ENCODE data around the gene RPS21.

Gene RPS21

GRCh38 chr20:62377064-62377461 is 9.8 kb upstream of the RPS21 start:
- in situ Hi-C loops (cut with MboI; ENCODE audit: low sequenced_read_pairs): no loop called here

- in situ Hi-C loops (cut with MboI; ENCODE audit: low sequenced_read_pairs): no loop called here
These were observed 9.2 kb upstream of the RPS21 start for GRCh38 chr20:62377615-62378178.

- in situ Hi-C loops (cut with MboI; ENCODE audit: low sequenced_read_pairs): no loop called here
These were observed 8.7 kb upstream of the RPS21 start for GRCh38 chr20:62378215-62378614.

- in situ Hi-C loops (cut with MboI; ENCODE audit: low sequenced_read_pairs): no loop called here
These were observed 5.6 kb upstream of the RPS21 start for GRCh38 chr20:62381202-62381797.

- in situ Hi-C loops (cut with MboI; ENCODE audit: low sequenced_read_pairs): no loop called here
These were observed 5.1 kb upstream of the RPS21 start for GRCh38 chr20:62381842-62382241.

GRCh38 chr20:62382306-62383198 is 4.4 kb upstream of the RPS21 start:
- in situ Hi-C loops (cut with MboI; ENCODE audit: low sequenced_read_pairs): no loop called here

- in situ Hi-C loops (cut with MboI; ENCODE audit: low sequenced_read_pairs): no loop called here
These were observed 463 bp downstream of the RPS21 start for GRCh38 chr20:62387219-62387913.

- in situ Hi-C loops (cut with MboI; ENCODE audit: low sequenced_read_pairs): no loop called here
These were observed 1.2 kb downstream of the RPS21 start for GRCh38 chr20:62387933-62388635.

- in situ Hi-C loops (cut with MboI; ENCODE audit: low sequenced_read_pairs): no loop called here
These were observed 2.1 kb downstream of the RPS21 start for GRCh38 chr20:62388839-62389600.

- in situ Hi-C loops (cut with MboI; ENCODE audit: low sequenced_read_pairs): no loop called here
These were observed 2.7 kb downstream of the RPS21 start for GRCh38 chr20:62389601-62390087.

GRCh38 chr20:62390317-62391164 is 3.6 kb downstream of the RPS21 start:
- in situ Hi-C loops (cut with MboI; ENCODE audit: low sequenced_read_pairs): no loop called here

- in situ Hi-C loops (cut with MboI; ENCODE audit: low sequenced_read_pairs): no loop called here
These were observed 4.5 kb downstream of the RPS21 start for GRCh38 chr20:62391165-62392076.

GRCh38 chr20:62392077-62392418 is 5.1 kb downstream of the RPS21 start:
- in situ Hi-C loops (cut with MboI; ENCODE audit: low sequenced_read_pairs): no loop called here

GRCh38 chr20:62392621-62393334 is 5.9 kb downstream of the RPS21 start:
- in situ Hi-C loops (cut with MboI; ENCODE audit: low sequenced_read_pairs): no loop called here

GRCh38 chr20:62393335-62393665 is 6.4 kb downstream of the RPS21 start:
- in situ Hi-C loops (cut with MboI; ENCODE audit: low sequenced_read_pairs): no loop called here

GRCh38 chr20:62393830-62394229 is 6.9 kb downstream of the RPS21 start:
- in situ Hi-C loops (cut with MboI; ENCODE audit: low sequenced_read_pairs): no loop called here
